Stomach (tissue), 4 donors: ENCODE measurements around the gene ATG7.

Experiments
- POLR2AphosphoS5 ChIP-seq, 3 donors: sonication (generic); formaldehyde crosslinking; IDR thresholded peaks; one replicate each; pipeline ENCODE4 v1.6.1; 2016; ENCODE audit warnings: antibody characterized with exemption in 3 of 3
- TF ChIP-seq, protein P1 (sequence below), 7 experiments: fragments of 450-650 bp in 4 of 7; fragments of 200-600 bp in 3 of 7; sonication (generic) in 3 of 7; IDR thresholded peaks; one replicate each; pipeline ENCODE4 v1.5.1; 2016 to 2019; ENCODE audit warnings: antibody characterized with exemption in 7 of 7, control low read depth in 2 of 7, mild to moderate bottlenecking in 1 of 7

DNA sequence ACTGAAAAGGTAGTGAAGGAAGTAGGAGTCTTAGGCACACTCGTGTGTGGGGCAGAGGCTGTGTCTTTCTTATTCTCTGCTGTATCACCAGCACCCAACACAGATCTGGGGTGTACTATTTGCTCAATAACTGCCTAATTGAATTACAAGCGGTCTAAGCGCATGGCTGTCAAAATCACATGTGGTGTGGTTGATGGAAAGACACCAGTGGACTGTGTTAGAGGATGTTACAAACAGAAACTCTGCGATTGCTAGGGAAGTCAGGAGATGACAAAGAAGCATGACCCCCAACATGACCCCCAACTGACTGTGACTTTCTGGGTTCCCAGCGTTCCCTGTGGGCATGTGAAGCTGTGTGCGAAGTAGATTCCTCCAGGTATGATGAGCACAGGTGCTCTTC is 32.0 kb downstream of the ATG7 start:
- TF ChIP-seq, protein P1, sequence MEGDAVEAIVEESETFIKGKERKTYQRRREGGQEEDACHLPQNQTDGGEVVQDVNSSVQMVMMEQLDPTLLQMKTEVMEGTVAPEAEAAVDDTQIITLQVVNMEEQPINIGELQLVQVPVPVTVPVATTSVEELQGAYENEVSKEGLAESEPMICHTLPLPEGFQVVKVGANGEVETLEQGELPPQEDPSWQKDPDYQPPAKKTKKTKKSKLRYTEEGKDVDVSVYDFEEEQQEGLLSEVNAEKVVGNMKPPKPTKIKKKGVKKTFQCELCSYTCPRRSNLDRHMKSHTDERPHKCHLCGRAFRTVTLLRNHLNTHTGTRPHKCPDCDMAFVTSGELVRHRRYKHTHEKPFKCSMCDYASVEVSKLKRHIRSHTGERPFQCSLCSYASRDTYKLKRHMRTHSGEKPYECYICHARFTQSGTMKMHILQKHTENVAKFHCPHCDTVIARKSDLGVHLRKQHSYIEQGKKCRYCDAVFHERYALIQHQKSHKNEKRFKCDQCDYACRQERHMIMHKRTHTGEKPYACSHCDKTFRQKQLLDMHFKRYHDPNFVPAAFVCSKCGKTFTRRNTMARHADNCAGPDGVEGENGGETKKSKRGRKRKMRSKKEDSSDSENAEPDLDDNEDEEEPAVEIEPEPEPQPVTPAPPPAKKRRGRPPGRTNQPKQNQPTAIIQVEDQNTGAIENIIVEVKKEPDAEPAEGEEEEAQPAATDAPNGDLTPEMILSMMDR (IDR thresholded peaks at IDR 0.05) = no peak
- no peak for TF ChIP-seq POLR2AphosphoS5 (IDR thresholded peaks at IDR 0.05)
